ENCODE data around the gene WFDC11. TPM values are rescaled to one million over a fixed set of nuclear protein-coding genes. Genes with fewer than 3 reads are reported as not detected.
"Not testable (repeated sequence)": the region's sequence is repeated elsewhere in the genome, so short reads cannot be mapped to it uniquely, and the experiment has no call there.

The WFDC11 gene
- total and polyA plus RNA-seq, 2 donors (not counting 3 experiments of a cell fraction or from before 2014, with no cell fraction given): not detected

DNA sequence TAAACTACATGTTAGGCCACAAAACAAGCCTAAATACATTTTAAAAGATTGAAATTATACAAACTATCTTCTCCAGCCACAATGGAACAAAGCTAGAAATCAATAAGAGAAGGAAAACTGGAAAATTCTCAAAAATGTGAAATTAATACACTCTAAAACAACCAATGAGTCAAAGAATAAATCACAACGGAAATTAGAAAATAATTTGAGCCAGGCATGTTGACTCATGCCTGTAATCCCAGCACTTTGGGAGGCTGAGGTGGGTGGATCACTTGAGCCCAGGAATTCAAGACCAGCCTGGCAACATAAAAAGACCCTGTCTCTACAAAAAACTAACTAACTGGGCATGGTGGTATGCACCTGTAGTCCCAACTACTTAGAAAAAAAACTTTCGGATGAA, 25.5 kb upstream of the WFDC11 start:
- H4K20me1 ChIP-seq (replicated peaks; ENCODE audit: control insufficient read depth, extremely low read depth, insufficient read depth, low read length): no peaks in the 10 kb centered on the region
- H3K4me3 ChIP-seq (replicated peaks in 1 of 3; ENCODE audit: insufficient read depth in 1 of 3, low read depth in 1 of 3, low read length in 3 of 3): no peak overlapping the region
- no peaks in the 10 kb centered on the region for H3K4me1 ChIP-seq (ENCODE audit: control insufficient read depth, extremely low read depth, insufficient read depth, low read length)
- TF ChIP-seq MYC (IDR thresholded peaks at IDR 0.05; ENCODE audit: low read depth, low read length): no peak
- TF ChIP-seq JUN (IDR thresholded peaks at IDR 0.05; ENCODE audit: borderline replicate concordance, insufficient read depth, insufficient read length, low read depth): no peak
- TF ChIP-seq, protein P1, sequence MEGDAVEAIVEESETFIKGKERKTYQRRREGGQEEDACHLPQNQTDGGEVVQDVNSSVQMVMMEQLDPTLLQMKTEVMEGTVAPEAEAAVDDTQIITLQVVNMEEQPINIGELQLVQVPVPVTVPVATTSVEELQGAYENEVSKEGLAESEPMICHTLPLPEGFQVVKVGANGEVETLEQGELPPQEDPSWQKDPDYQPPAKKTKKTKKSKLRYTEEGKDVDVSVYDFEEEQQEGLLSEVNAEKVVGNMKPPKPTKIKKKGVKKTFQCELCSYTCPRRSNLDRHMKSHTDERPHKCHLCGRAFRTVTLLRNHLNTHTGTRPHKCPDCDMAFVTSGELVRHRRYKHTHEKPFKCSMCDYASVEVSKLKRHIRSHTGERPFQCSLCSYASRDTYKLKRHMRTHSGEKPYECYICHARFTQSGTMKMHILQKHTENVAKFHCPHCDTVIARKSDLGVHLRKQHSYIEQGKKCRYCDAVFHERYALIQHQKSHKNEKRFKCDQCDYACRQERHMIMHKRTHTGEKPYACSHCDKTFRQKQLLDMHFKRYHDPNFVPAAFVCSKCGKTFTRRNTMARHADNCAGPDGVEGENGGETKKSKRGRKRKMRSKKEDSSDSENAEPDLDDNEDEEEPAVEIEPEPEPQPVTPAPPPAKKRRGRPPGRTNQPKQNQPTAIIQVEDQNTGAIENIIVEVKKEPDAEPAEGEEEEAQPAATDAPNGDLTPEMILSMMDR (IDR thresholded peaks at IDR 0.05; ENCODE audit: extremely low read depth in 1 of 2, insufficient read depth in 1 of 2, low read depth in 1 of 2, low read length in 2 of 2): no peak
- TF ChIP-seq, protein P2, sequence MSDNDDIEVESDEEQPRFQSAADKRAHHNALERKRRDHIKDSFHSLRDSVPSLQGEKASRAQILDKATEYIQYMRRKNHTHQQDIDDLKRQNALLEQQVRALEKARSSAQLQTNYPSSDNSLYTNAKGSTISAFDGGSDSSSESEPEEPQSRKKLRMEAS (IDR thresholded peaks at IDR 0.05; ENCODE audit: insufficient read depth, insufficient read length): no peak
- TF ChIP-seq POLR2A (IDR thresholded peaks at IDR 0.05; ENCODE audit: low read depth, low read length): no peak
- TF ChIP-seq EZH2 (IDR thresholded peaks at IDR 0.05; ENCODE audit: borderline replicate concordance, low read depth, low read length, severe bottlenecking): no peak
- TF ChIP-seq GATA2 (IDR thresholded peaks at IDR 0.05; ENCODE audit: insufficient read depth, insufficient read length, low read depth, low read length): no peak
- no peak for TF ChIP-seq FOS (IDR thresholded peaks at IDR 0.05; ENCODE audit: borderline replicate concordance, insufficient read depth, low read length)
- no peak for TF ChIP-seq POLR2AphosphoS5 (IDR thresholded peaks at IDR 0.05; ENCODE audit: insufficient read depth, low read depth, low read length)
- intact Hi-C loops (cut with micrococcal nuclease): no loop called here
- DNase-seq (ENCODE audit: low read depth, low spot score) (no peak), FAIRE-seq (no peak)
- ChIA-PET CTCF (interaction anchor here (0.7 kb wide), 1 partner anchor 14 kb away, joined by 3 read pairs; no protein-coding TSS in a partner anchor), POLR2A (no interaction called here)
- BruUV-seq (replicated peaks): no TSS peak
- dilution Hi-C loops (cut with MboI; ENCODE audit: extremely low pct_ligation_motif_present, low sequenced_read_pairs): no loop called here
- no peaks in the 10 kb centered on the region for H3K9me3 ChIP-seq (replicated peaks; ENCODE audit: control insufficient read depth, insufficient read depth, low read length)
- H3K36me3 ChIP-seq (ENCODE audit: control insufficient read depth in 2 of 2, extremely low read depth in 1 of 2, insufficient read depth in 2 of 2, low read length in 2 of 2): no peaks in the 10 kb centered on the region
- no peak overlapping the region for H3K9ac ChIP-seq (replicated peaks; ENCODE audit: extremely low read depth, insufficient read depth, low read length)
- no peaks in the 10 kb centered on the region for H3K79me2 ChIP-seq (ENCODE audit: control insufficient read depth, insufficient read depth, low read length)
- H3K27ac ChIP-seq (ENCODE audit: insufficient read depth, low read depth, low read length): no peak overlapping the region
- no peaks in the 10 kb centered on the region for H3K27me3 ChIP-seq (ENCODE audit: control insufficient read depth in 2 of 2, insufficient read depth in 2 of 2, low read length in 2 of 2)
- H2AFZ ChIP-seq (ENCODE audit: low read depth, low read length): no peak overlapping the region
- no peaks in the 10 kb centered on the region for H3K9me1 ChIP-seq (replicated peaks; ENCODE audit: control insufficient read depth, extremely low read depth, insufficient read depth, low read length)
- H3K4me2 ChIP-seq (ENCODE audit: insufficient read depth, low read length): no peak overlapping the region

DNA sequence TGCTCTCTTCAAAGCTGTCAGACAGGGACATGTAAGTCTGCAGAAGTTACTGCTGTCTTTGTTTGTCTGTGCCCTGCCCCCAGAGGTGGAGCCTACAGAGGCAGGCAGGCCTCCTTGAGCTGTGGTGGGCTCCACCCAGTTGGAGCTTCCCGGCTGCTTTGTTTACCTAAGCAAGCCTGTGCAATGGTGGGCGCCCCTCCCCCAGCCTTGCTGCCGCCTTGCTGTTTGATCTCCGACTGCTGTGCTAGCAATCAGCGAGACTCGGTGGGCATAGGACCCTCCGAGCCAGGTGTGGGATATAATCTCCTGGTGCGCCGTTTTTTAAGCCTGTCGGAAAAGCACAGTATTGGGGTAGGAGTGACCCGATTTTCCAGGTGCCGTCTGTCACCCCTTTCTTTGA, 23.3 kb upstream of the WFDC11 start:
- H3K4me3 ChIP-seq (replicated peaks in 1 of 3; ENCODE audit: insufficient read depth in 1 of 3, low read depth in 1 of 3, low read length in 3 of 3); H3K4me2 ChIP-seq (ENCODE audit: insufficient read depth, low read length); BruUV-seq (replicated peaks); H3K4me1 ChIP-seq (ENCODE audit: control insufficient read depth, extremely low read depth, insufficient read depth, low read length); DNase-seq (ENCODE audit: low read depth, low spot score); H3K27me3 ChIP-seq (ENCODE audit: control insufficient read depth in 2 of 2, insufficient read depth in 2 of 2, low read length in 2 of 2); H3K9me1 ChIP-seq (replicated peaks; ENCODE audit: control insufficient read depth, extremely low read depth, insufficient read depth, low read length); dilution Hi-C loops (cut with MboI; ENCODE audit: extremely low pct_ligation_motif_present, low sequenced_read_pairs); H4K20me1 ChIP-seq (replicated peaks; ENCODE audit: control insufficient read depth, extremely low read depth, insufficient read depth, low read length); H3K36me3 ChIP-seq (ENCODE audit: control insufficient read depth in 2 of 2, extremely low read depth in 1 of 2, insufficient read depth in 2 of 2, low read length in 2 of 2); FAIRE-seq; H2AFZ ChIP-seq (ENCODE audit: low read depth, low read length); H3K9me3 ChIP-seq (replicated peaks; ENCODE audit: control insufficient read depth, insufficient read depth, low read length); H3K27ac ChIP-seq (ENCODE audit: insufficient read depth, low read depth, low read length); CTCF ChIA-PET; intact Hi-C loops (cut with micrococcal nuclease); H3K9ac ChIP-seq (replicated peaks; ENCODE audit: extremely low read depth, insufficient read depth, low read length); H3K79me2 ChIP-seq (ENCODE audit: control insufficient read depth, insufficient read depth, low read length); POLR2A ChIA-PET: not testable (repeated sequence)

All from endothelial cell of umbilical vein (primary cell).